K562 (cell line): Measurements from ENCODE around the gene C1RL. TPM values are rescaled to one million over a fixed set of nuclear protein-coding genes. Genes with fewer than 3 reads are reported as not detected.

Experiments used
- DPF2 ChIP-seq: fragments of 450-650 bp; IDR thresholded peaks from 2 replicates; pipeline ENCODE4 v1.6.1; 2016
- JUND ChIP-seq, 2 experiments: IDR thresholded peaks; 2 replicates in 1 of 2; 3 replicates in 1 of 2; pipeline ENCODE4 v1.6.1; 2011; ENCODE audit warnings: borderline replicate concordance in 2 of 2, low read depth in 2 of 2, low read length in 2 of 2, improper control_type of control experiment in 1 of 2, missing biosample characterization in 1 of 2, missing genetic modification characterization in 1 of 2, missing genetic modification reagents in 1 of 2
- NCOA1 ChIP-seq: fragments of 450-650 bp; IDR thresholded peaks from 2 replicates; pipeline ENCODE4 v1.6.1; 2016; ENCODE audit warnings: low read depth
- POLR2A ChIP-seq: fragments of 450-650 bp; conservative IDR thresholded peaks from 2 replicates; pipeline ENCODE4 v1.6.1; 2016
- SP2 ChIP-seq: IDR thresholded peaks from 2 replicates; pipeline ENCODE4 v1.6.1; 2011; ENCODE audit warnings: mild to moderate bottlenecking, low read depth, low read length, moderate library complexity; ENCODE audit not compliant: poor library complexity, severe bottlenecking; ENCODE audit errors: extremely low read depth
- STAT5A ChIP-seq: IDR thresholded peaks from 2 replicates; pipeline ENCODE4 v1.6.1; 2012; ENCODE audit warnings: low read length, inconsistent platforms, borderline replicate concordance
- ZNF134 ChIP-seq: fragments of 250-450 bp; sonication (Bioruptor Pico); conservative IDR thresholded peaks from 2 replicates; pipeline ENCODE4 v1.4.0; 2020
- polyA plus RNA-seq, 8 experiments: library from polyadenylated mRNA; depleted of rRNA in 4 of 8; stranded (reverse) in 5 of 8; unstranded in 3 of 8; fragments of >200 nt; fragmentation: Nextera tagmentation in 2 of 8; fragmentation: Illumina TruSeq in 1 of 8; extraction: Ambion mirVana in 2 of 8; extraction: Trizol in 1 of 8; gene quantifications; 2 replicates each; pipeline versions ENCODE4 v1.2.1 to v1.2.3, GENCODE V29; 2011 to 2014; ENCODE audit warnings: inconsistent platforms in 1 of 8, missing spikeins in 1 of 8
- total RNA-seq, 7 experiments: library from RNA; depleted of rRNA in 6 of 7; stranded (reverse); fragments of >200 nt in 6 of 7; fragmentation: Illumina TruSeq in 2 of 7; extraction: Trizol in 2 of 7; gene quantifications; 2 replicates each; pipeline versions ENCODE4 v1.2.1 to v1.2.3, GENCODE V29; 2011 to 2021; ENCODE audit warnings: low replicate concordance in 1 of 7
- TF ChIP-seq, protein P1 (sequence below): fragments of 200-800 bp; sonication (Bioruptor generic); IDR thresholded peaks from 2 replicates; pipeline ENCODE4 v1.6.1; 2017; ENCODE audit warnings: missing genetic modification characterization, missing compliant biosample characterization
- TF ChIP-seq, protein P2 (sequence below), 2 experiments: fragments of 450-650 bp; formaldehyde crosslinking in 1 of 2; IDR thresholded peaks; 2 replicates each; pipeline versions ENCODE4 v1.4.0 to v1.6.1; 2014 to 2020; ENCODE audit warnings: mild to moderate bottlenecking in 2 of 2, borderline replicate concordance in 1 of 2, low read depth in 1 of 2
- TF ChIP-seq, protein P3 (sequence below), 2 experiments: fragments of 450-650 bp; IDR thresholded peaks; 2 replicates each; pipeline ENCODE4 v1.6.1; 2018; ENCODE audit warnings: mild to moderate bottlenecking in 2 of 2, low read depth in 1 of 2; ENCODE audit not compliant: partially characterized antibody in 2 of 2

The C1RL gene
- total and polyA plus RNA-seq, 9 of the 15 experiments (the other 6 are each of a cell fraction or from before 2014, with no cell fraction given) = 1.4 to 10.7 (median 8.0) TPM

DNA sequence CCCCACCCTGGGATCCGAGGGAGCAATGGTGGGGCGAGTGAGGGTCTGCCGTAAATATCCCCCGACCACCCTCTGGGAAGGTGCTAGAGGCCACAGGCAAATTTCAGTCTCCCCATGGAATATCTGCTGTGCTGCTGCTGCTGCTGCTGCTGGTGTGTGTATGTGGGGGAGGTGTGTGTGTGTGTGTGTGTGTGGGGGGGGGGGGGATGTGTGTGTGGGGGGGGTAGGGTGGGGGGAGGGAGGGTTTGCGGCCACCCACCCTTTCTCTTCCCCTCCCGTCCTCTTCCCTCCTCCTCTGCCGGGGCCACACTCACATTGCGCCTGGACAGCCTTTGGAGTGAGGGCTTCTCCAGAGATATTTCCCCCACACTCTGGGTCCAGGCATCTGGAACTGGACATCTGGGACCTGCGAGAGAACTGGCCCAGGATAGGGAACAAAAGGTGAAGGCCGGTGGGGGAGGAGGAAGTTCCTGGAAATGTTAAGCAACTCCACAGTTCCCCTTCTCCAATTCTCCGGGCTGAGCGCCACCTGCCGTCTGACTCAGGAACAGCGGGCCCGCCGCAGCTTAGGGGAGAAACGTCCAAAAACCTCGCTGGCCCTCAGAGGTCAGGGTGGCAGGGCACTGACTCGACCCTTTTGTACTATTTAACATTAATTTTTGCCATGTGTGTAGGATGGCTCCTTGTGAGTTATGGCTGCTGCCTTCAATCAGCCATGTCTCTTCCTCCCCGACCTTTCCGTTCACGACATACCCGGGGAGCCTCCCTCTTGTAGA is at the start of gene C1RL (continued):
- TF ChIP-seq POLR2A (peak; percentile 52; the same call in 1 of the 2 replicates), JUND (IDR thresholded peaks at IDR 0.05; ENCODE audit: borderline replicate concordance, low read depth, low read length) (peak; percentile 66), JUND (tag; IDR thresholded peaks at IDR 0.05; ENCODE audit: borderline replicate concordance, low read depth, low read length) (peak; percentile 17; the same call in 1 of the 3 replicates), DPF2 (peak; percentile 62; the same call in 1 of the 2 replicates), SP2 (no peak), ZNF134 (CRISPR knock-in tag) (no peak), NCOA1 (0 out of 2 replicates have a peak, but pooled peaks have one; percentile 13), STAT5A (peak; percentile 93)
- TF ChIP-seq, protein P1, sequence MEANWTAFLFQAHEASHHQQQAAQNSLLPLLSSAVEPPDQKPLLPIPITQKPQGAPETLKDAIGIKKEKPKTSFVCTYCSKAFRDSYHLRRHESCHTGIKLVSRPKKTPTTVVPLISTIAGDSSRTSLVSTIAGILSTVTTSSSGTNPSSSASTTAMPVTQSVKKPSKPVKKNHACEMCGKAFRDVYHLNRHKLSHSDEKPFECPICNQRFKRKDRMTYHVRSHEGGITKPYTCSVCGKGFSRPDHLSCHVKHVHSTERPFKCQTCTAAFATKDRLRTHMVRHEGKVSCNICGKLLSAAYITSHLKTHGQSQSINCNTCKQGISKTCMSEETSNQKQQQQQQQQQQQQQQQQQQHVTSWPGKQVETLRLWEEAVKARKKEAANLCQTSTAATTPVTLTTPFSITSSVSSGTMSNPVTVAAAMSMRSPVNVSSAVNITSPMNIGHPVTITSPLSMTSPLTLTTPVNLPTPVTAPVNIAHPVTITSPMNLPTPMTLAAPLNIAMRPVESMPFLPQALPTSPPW = peak; percentile 91
- TF ChIP-seq, protein P2, sequence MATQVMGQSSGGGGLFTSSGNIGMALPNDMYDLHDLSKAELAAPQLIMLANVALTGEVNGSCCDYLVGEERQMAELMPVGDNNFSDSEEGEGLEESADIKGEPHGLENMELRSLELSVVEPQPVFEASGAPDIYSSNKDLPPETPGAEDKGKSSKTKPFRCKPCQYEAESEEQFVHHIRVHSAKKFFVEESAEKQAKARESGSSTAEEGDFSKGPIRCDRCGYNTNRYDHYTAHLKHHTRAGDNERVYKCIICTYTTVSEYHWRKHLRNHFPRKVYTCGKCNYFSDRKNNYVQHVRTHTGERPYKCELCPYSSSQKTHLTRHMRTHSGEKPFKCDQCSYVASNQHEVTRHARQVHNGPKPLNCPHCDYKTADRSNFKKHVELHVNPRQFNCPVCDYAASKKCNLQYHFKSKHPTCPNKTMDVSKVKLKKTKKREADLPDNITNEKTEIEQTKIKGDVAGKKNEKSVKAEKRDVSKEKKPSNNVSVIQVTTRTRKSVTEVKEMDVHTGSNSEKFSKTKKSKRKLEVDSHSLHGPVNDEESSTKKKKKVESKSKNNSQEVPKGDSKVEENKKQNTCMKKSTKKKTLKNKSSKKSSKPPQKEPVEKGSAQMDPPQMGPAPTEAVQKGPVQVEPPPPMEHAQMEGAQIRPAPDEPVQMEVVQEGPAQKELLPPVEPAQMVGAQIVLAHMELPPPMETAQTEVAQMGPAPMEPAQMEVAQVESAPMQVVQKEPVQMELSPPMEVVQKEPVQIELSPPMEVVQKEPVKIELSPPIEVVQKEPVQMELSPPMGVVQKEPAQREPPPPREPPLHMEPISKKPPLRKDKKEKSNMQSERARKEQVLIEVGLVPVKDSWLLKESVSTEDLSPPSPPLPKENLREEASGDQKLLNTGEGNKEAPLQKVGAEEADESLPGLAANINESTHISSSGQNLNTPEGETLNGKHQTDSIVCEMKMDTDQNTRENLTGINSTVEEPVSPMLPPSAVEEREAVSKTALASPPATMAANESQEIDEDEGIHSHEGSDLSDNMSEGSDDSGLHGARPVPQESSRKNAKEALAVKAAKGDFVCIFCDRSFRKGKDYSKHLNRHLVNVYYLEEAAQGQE (IDR thresholded peaks at IDR 0.05; ENCODE audit: borderline replicate concordance) = peak; percentile 59; the same call in 1 of the 2 replicates
- TF ChIP-seq, protein P2 (CRISPR knock-in tag; IDR thresholded peaks at IDR 0.05; ENCODE audit: low read depth) = no peak
- TF ChIP-seq, protein P3, sequence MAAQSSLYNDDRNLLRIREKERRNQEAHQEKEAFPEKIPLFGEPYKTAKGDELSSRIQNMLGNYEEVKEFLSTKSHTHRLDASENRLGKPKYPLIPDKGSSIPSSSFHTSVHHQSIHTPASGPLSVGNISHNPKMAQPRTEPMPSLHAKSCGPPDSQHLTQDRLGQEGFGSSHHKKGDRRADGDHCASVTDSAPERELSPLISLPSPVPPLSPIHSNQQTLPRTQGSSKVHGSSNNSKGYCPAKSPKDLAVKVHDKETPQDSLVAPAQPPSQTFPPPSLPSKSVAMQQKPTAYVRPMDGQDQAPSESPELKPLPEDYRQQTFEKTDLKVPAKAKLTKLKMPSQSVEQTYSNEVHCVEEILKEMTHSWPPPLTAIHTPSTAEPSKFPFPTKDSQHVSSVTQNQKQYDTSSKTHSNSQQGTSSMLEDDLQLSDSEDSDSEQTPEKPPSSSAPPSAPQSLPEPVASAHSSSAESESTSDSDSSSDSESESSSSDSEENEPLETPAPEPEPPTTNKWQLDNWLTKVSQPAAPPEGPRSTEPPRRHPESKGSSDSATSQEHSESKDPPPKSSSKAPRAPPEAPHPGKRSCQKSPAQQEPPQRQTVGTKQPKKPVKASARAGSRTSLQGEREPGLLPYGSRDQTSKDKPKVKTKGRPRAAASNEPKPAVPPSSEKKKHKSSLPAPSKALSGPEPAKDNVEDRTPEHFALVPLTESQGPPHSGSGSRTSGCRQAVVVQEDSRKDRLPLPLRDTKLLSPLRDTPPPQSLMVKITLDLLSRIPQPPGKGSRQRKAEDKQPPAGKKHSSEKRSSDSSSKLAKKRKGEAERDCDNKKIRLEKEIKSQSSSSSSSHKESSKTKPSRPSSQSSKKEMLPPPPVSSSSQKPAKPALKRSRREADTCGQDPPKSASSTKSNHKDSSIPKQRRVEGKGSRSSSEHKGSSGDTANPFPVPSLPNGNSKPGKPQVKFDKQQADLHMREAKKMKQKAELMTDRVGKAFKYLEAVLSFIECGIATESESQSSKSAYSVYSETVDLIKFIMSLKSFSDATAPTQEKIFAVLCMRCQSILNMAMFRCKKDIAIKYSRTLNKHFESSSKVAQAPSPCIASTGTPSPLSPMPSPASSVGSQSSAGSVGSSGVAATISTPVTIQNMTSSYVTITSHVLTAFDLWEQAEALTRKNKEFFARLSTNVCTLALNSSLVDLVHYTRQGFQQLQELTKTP (IDR thresholded peaks at IDR 0.05; ENCODE audit: low read depth in 1 of 2, partially characterized antibody in 2 of 2) = no peak
